NOMO-1 treated with DMSO at 0.1 percent for 48 hours (cell line): ENCODE results near the gene RPTOR.
A peak's percentile ranks its signal among the peaks of the same experiment; 100 is the strongest.

Experiments
- DNase-seq: peaks from one replicate; lab custom pipeline; 2025; ENCODE audit not compliant: unreplicated experiment; lab: John Stamatoyannopoulos, UW

Gene RPTOR

DNA sequence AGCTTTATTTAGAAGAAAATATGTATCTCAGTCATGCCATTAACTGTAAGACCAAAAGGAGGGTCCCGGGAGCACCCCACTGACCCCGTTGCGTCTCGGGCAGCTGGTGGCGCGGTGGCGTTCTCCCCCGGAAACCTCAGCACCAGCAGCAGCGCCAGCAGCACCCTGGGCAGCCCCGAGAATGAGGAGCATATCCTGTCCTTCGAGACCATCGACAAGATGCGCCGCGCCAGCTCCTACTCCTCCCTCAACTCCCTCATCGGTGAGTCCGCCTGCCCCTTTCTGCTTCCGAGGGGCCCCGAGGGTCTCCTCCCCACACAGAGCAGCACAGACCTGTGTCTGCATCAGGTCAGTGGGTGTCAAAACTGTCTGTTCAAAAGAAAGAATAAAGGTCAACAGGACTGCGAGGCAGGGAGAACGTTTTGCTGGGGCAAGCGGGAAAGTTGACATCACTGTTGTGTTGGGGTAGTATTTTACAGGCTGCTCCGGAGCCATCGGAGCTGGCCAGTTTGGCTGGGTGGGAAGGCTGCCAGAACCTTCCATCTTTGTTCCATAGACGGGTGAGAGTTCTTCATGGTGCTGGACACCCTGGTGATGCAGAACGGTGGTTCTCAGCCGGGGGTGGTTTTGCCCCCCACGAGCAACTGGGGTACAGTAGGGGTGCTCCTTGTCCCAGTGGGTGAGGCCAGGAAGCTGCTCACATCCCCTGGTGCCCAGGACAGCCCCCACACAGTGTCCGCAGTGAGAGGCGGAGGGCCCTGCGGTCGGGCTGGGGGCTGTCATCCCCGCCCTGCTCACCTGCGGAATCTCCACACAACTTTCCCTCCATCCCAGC lies 349.2 kb downstream of the RPTOR start:
- no peak for DNase-seq

DNA sequence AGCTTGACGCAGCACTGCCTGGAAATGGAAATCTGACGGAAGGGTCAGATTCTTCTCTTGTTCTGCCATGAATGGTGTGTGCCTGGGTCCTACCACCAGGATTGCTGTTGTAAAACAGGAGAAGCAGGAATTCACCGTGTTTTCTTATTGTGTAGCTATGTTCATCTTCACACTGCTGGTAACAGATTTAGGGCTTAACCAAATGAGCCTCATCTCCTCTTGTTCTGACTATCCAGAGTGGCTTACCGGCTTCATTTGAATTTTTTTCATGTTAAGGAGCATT lies 349.7 kb downstream of the RPTOR start:
- no peak for DNase-seq

- no peak for DNase-seq
These were observed 350.1 kb downstream of the RPTOR start for GRCh38 chr17:80894726-80895125.

- no peak for DNase-seq
These were observed 350.7 kb downstream of the RPTOR start for GRCh38 chr17:80895366-80895765.

DNA sequence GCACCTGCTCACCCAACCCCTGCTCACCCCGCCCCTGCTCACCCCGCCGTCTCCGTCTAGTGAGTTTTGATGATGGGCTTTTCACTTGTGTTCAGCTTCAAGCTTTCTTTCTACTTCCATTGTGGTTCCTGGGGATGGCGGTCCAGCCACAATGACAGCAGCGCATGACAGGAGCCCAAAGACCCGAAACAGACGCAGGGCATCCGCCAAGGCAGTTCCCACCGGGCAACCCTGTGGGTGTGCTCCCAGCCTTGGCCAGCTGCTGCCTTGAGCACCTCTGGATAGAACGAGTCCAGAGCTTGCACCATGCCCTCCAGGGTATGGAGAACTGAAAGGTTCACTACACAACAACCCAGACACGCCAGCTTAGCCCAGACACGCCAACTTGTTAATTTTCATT lies 354.1 kb downstream of the RPTOR start:
- DNase-seq: no peak

GRCh38 chr17:80899402-80900268 lies 355.0 kb downstream of the RPTOR start:
- peak; percentile 35 for DNase-seq

DNA sequence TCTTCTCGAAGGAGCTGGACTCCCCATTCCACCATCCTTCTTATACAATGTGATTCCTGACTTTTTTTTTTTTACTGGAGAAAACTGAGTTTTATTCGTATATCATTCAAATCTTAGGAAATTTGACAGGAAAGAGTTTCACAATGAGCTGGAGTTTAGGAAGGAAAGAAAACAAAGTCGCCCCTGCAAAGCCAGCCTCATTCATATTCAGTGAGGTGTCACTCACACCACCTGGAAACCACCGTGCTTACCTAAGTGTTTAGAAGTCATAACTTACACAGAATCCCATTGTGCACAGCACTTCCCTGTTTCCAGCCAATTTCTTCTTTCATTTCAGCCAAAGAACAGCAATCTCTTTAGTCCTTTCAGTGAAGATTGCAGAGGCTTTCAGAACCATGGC lies 356.7 kb downstream of the RPTOR start:
- no peak for DNase-seq

DNA sequence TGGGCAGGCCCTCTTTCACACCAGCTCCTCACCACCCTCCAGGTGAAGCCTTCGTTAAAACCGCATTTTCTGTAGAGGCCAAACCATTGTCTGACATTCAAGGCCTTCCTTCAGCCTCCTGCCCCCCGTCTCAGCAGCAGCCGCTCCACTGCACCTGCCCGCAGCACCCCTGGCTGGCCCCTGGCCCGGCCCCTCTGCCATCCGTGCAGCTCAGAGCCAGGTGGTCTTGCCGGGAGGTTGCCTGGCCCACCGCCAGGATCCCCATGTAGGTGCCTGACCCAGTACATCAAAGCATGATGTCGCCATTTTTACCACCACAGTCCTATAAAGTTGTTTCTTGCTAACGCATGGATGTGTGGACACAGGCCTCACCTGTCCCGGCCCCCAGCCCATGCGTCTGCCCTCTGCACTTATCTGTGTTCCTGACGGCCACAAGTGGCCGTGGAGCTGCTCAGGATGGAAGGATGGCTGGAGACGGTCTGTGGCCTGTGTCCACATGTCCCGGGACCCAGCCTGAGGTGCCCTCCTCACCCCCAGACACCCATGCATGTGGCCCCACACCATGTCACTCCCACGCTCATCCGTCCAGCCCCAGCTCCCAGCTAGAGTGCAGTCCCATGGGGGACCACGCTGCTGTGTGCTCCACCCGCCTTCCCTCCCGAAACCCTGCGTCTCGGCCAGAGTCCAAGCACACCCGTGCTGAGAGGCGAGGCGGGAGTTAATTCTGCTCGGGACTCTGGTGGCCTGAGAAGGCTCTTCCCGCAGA lies 357.7 kb downstream of the RPTOR start:
- DNase-seq: no peak

- no peak for DNase-seq
These were observed 358.4 kb downstream of the RPTOR start for GRCh38 chr17:80902963-80903611.

- no peak for DNase-seq
These were observed 359.6 kb downstream of the RPTOR start for GRCh38 chr17:80904036-80904753.

DNA sequence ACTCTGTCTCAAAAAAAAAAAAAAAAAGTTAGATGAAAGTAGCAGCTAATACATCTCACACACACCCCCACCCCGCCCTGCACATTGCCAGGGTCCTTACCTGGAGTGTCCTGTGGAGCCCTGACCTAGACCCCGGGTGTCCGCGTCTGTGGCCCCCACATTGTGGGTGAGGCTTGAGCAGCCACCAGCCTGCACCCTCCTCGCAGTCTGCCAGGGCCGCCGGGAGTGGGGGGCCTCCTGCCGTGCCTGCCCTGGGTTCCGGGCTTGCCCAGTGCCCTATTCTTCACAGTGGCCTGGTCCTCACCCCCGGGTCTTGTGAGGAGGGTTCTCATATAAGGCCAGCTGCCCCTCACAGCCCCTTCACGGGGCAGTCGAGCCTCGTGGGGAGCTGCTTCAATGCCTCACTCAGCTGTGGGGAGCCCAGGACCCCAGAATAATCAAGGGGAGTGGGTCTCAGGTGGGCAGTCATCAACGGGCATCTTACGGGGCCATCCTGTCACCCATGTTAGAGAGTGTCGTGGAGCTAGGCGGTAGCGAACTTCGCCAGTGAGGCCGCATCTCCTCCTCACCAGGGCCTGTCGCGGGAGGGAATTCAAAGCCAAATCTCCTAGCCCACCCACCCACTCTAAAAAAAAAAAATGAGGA lies 361.1 kb downstream of the RPTOR start:
- no peak for DNase-seq

DNA sequence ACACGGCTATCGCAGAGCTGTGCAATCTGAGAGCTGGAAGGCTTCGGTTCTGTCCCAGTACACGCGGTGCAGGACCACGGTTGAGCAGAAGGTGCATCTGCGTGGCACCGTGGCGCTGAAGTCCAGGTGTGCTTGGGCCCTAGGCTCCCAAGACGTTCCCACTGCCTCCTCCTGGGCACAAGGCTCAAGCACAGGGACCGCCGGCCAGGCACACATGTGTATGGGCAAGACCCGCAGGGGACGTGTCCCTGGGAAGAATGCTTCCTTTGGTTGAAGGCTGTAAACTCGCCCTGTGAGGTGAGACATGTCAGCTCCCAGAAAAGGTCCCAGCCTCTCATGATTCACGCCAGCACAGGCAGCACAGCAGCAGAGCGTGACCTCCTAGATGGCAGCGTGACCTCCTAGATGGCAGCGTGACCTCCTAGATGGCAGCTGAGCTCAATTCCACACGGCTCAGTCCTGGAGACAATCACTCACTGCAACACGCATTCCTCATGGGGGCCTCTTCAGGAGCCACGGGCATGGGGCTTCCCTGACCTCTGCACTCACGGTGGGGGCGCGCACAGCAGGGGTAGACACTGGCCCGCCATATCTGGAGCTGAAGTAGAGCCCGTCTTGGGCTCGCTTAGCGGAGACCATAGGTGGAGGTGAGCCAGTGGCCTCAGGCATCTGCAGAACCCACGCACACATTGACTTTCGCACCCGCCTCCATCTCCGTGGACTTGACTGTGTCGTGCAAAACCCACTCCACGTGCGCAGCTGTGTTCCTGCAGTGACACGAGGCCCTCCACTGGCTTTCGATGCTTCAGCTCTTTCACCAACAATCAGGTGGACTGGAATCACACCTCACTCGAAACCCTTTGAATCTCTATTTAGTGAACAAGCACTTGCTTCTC lies 362.0 kb downstream of the RPTOR start:
- no peak for DNase-seq

- DNase-seq: no peak
These were observed 362.6 kb downstream of the RPTOR start for GRCh38 chr17:80907281-80907680.

DNA sequence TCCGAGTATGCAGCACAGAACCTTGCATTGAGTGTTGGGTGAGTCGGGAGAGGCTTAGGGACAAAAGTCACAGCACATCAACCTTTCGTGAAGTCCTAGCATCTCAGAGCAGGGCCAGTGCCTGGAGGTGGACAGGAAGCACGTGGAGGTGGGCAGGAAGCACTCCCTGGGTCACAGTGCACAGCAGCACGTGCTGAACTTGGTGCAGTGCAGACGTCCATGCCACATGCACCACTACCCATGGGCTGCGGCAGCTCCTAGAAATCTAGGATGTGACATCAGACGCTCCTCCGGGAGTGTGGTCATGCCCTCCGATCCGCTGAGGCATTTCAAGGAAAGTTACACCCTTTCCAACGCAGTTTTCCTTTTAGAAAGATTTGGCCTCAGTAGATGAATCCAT lies 363.6 kb downstream of the RPTOR start:
- DNase-seq: no peak

DNA sequence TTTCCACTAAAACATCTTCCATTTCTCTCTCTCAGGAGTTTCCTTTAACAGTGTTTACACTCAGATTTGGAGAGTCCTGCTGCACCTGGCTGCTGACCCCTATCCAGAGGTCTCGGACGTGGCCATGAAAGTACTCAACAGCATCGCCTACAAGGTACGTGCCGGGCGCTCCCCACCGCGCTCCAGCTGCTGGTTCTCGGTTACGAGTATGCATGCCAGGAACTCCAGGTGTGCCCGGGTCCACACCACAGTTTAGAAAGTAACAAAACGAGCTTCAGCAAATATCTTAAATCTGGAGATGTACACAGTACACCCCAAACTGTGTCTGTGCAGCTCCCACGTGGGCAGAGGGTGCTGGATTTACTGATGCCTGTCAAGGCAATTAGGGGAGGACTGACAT lies 364.1 kb downstream of the RPTOR start:
- no peak for DNase-seq

DNA sequence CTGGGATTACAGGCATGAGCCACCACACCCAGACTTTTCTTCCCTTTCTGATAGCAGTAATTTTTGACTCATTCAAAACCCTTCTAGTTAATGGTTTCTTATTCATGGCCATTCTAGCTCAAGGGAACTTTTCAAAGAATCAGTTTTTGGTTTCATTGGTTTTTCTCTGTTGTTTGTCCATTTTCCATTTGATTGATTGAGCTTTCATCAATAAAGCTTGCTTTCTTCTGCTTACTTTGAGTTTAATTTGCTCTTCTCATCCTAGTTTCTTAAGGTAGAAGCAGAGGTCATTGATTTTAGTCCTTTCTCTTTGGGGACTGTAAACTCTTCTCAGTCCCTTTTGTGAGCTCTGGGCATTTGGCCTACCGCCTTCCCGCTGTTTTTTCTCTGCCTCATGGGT lies 365.0 kb downstream of the RPTOR start:
- no peak for DNase-seq

GRCh38 chr17:80910043-80910442 lies 365.4 kb downstream of the RPTOR start:
- no peak for DNase-seq

GRCh38 chr17:80912476-80912875 lies 367.8 kb downstream of the RPTOR start:
- DNase-seq: no peak
